KMS-11 (cell line): Measurements from ENCODE around the gene WNT4.

Source experiments
- H2AFZ ChIP-seq: fragments of 200-600 bp; sonication (generic); 2 replicates; pipeline ENCODE4 v1.6.1; 2016; ENCODE audit warnings: antibody characterized with exemption, mixed run types, low read depth
- H3K27ac ChIP-seq: fragments of 200-600 bp; sonication (generic); 2 replicates; pipeline ENCODE4 v1.6.1; 2016; ENCODE audit warnings: mild to moderate bottlenecking, mixed run types
- H3K27me3 ChIP-seq: fragments of 200-600 bp; sonication (generic); 2 replicates; pipeline ENCODE4 v1.6.1; 2017; ENCODE audit warnings: mild to moderate bottlenecking, low read depth, mixed run types, moderate library complexity; ENCODE audit not compliant: insufficient read depth
- H3K36me3 ChIP-seq: fragments of 200-600 bp; sonication (generic); 2 replicates; pipeline ENCODE4 v1.6.1; 2017; ENCODE audit warnings: mild to moderate bottlenecking, mixed run types; ENCODE audit not compliant: insufficient read depth
- H3K4me1 ChIP-seq: fragments of 200-600 bp; sonication (generic); 2 replicates; pipeline ENCODE4 v1.6.1; 2016; ENCODE audit warnings: mild to moderate bottlenecking, low read depth, mixed run types; ENCODE audit not compliant: poor library complexity, severe bottlenecking
- H3K4me2 ChIP-seq: fragments of 200-600 bp; sonication (generic); 2 replicates; pipeline ENCODE4 v1.7.0; 2016; ENCODE audit warnings: mild to moderate bottlenecking, mixed run types
- H3K4me3 ChIP-seq: fragments of 200-600 bp; sonication (generic); IDR thresholded peaks from 2 replicates; pipeline ENCODE4 v1.6.1; 2017; ENCODE audit warnings: low read depth, low read length, mixed read lengths; ENCODE audit not compliant: insufficient read depth
- H3K79me2 ChIP-seq: fragments of 200-600 bp; sonication (generic); 2 replicates; pipeline ENCODE4 v1.6.1; 2016; ENCODE audit warnings: low read depth, mixed run types; ENCODE audit not compliant: insufficient read depth
- H3K9ac ChIP-seq: fragments of 200-600 bp; sonication (generic); 2 replicates; pipeline ENCODE4 v1.6.1; 2016; ENCODE audit warnings: mild to moderate bottlenecking, mixed run types
- H4K20me1 ChIP-seq: fragments of 200-600 bp; sonication (generic); 2 replicates; pipeline ENCODE4 v1.6.1; 2016; ENCODE audit warnings: mild to moderate bottlenecking, mixed run types; ENCODE audit not compliant: insufficient read depth
- CTCF ChIP-seq: fragments of 200-600 bp; sonication (generic); conservative IDR thresholded peaks from 2 replicates; pipeline ENCODE4 v1.6.1; 2017; ENCODE audit warnings: low read depth, mild to moderate bottlenecking, antibody characterized with exemption, low read length, moderate library complexity, mixed read lengths

WNT4 gene

GRCh38 chr1:22184454-22184853, 41.6 kb upstream of the WNT4 start:
- H3K27me3 ChIP-seq: peaks cover 74% of the 10 kb centered on the region
- no peaks in the 10 kb centered on the region for H3K79me2 ChIP-seq
- H3K4me1 ChIP-seq: no peaks in the 10 kb centered on the region
- H4K20me1 ChIP-seq: no peaks in the 10 kb centered on the region
- H3K4me2 ChIP-seq: no peak overlapping the region
- H3K36me3 ChIP-seq: no peaks in the 10 kb centered on the region
- H3K4me3 ChIP-seq: no peak overlapping the region
- H3K9ac ChIP-seq: no peak overlapping the region
- H3K27ac ChIP-seq: no peak overlapping the region
- TF ChIP-seq CTCF: no peak
- H2AFZ ChIP-seq: no peak overlapping the region

GRCh38 chr1:22182715-22183114, 39.8 kb upstream of the WNT4 start:
- Histone ChIP-seq H3K9ac (no peak overlapping the region), H3K4me2 (no peak overlapping the region), H4K20me1 (no peaks in the 10 kb centered on the region), H3K4me3 (no peak overlapping the region), H3K4me1 (no peaks in the 10 kb centered on the region), H3K36me3 (no peaks in the 10 kb centered on the region), H3K27ac (no peak overlapping the region), H2AFZ (no peak overlapping the region), H3K79me2 (no peaks in the 10 kb centered on the region), H3K27me3 (peaks cover 74% of the 10 kb centered on the region)
- no peak for TF ChIP-seq CTCF

GRCh38 chr1:22179197-22179803, 36.4 kb upstream of the WNT4 start:
- H3K4me3 ChIP-seq: no peak overlapping the region
- no peak overlapping the region for H3K27ac ChIP-seq
- no peak overlapping the region for H2AFZ ChIP-seq
- H3K4me1 ChIP-seq: peaks cover 3% of the 10 kb centered on the region
- H3K36me3 ChIP-seq: no peaks in the 10 kb centered on the region
- no peaks in the 10 kb centered on the region for H4K20me1 ChIP-seq
- TF ChIP-seq CTCF: no peak
- H3K79me2 ChIP-seq: no peaks in the 10 kb centered on the region
- no peak overlapping the region for H3K9ac ChIP-seq
- H3K4me2 ChIP-seq: no peak overlapping the region
- peaks cover 71% of the 10 kb centered on the region for H3K27me3 ChIP-seq

GRCh38 chr1:22177354-22178003, 34.6 kb upstream of the WNT4 start:
- TF ChIP-seq CTCF: no peak
- H3K27ac ChIP-seq: no peak overlapping the region
- H3K4me3 ChIP-seq: no peak overlapping the region
- H3K9ac ChIP-seq: no peak overlapping the region
- peaks cover 3% of the 10 kb centered on the region for H3K4me1 ChIP-seq
- H4K20me1 ChIP-seq: no peaks in the 10 kb centered on the region
- peaks cover 72% of the 10 kb centered on the region for H3K27me3 ChIP-seq
- H3K79me2 ChIP-seq: no peaks in the 10 kb centered on the region
- H3K36me3 ChIP-seq: no peaks in the 10 kb centered on the region
- H2AFZ ChIP-seq: no peak overlapping the region
- no peak overlapping the region for H3K4me2 ChIP-seq
